ENCODE data around the gene SAMD3.

- TF ChIP-seq CTCF (IDR thresholded peaks at IDR 0.05; ENCODE audit: low read depth, low read length, poor library complexity, severe bottlenecking) (no peak), EZH2phosphoT487 (IDR thresholded peaks at IDR 0.05; ENCODE audit: borderline replicate concordance, low read length) (no peak)
Measured at GRCh38 chr6:130150906-130151305, 71.8 kb downstream of the SAMD3 start.
